Muscle of leg (tissue), 16 donors: ENCODE measurements around the gene PRLR. TPM values are rescaled to one million over a fixed set of nuclear protein-coding genes. Genes with fewer than 3 reads are reported as not detected.

ENCODE experiments used
- DNase-seq: peaks from one replicate; pipeline ENCODE4 v3.0.0; 2013
- H3K27ac ChIP-seq: one replicate; pipeline ENCODE4 v1.5.1; 2013; ENCODE audit warnings: mild to moderate bottlenecking, low read length, control low read depth
- H3K27me3 ChIP-seq: one replicate; pipeline ENCODE4 v1.6.1; 2013; ENCODE audit warnings: low read length; ENCODE audit not compliant: control insufficient read depth, insufficient read depth
- H3K36me3 ChIP-seq: one replicate; pipeline ENCODE4 v1.6.1; 2013; ENCODE audit warnings: low read length; ENCODE audit not compliant: control insufficient read depth, insufficient read depth
- H3K4me1 ChIP-seq: one replicate; pipeline ENCODE4 v1.6.1; 2013; ENCODE audit warnings: low read length; ENCODE audit not compliant: control insufficient read depth, insufficient read depth
- H3K4me3 ChIP-seq: one replicate; pipeline ENCODE4 v1.5.1; 2013; ENCODE audit warnings: low read length, control low read depth
- H3K9me3 ChIP-seq: replicated peaks from 2 replicates; pipeline ENCODE4 v1.6.1; 2013; ENCODE audit warnings: low read depth, low read length; ENCODE audit not compliant: control insufficient read depth
- WGBS: methylation state at CpG from one replicate; pipeline ENCODE4 v1.1.5; 2013; ENCODE audit warnings: missing lambda C conversion rate; ENCODE audit not compliant: insufficient coverage; 5-methylcytosine and 5-hydroxymethylcytosine counted together
- long read RNA-seq, 11 donors: transcript quantifications; one replicate each; lab custom pipeline, GENCODE V29; 2026
- polyA plus RNA-seq, 8 donors: library from polyadenylated mRNA; unstranded; fragments of 120-200 nt; gene quantifications; one replicate each; pipeline versions ENCODE4 v1.2.1 to v1.2.3, GENCODE V29; 2013; ENCODE audit warnings: inconsistent platforms in 1 of 8, low replicate concordance in 1 of 8; ENCODE audit not compliant: insufficient read length in 8 of 8, insufficient read depth in 1 of 8
- total RNA-seq: library from RNA; stranded (reverse); fragments of 120-200 nt; gene quantifications from one replicate; pipeline ENCODE4 v1.2.4, GENCODE V29; 2013

Gene PRLR
- total RNA-seq (1.1 TPM), polyA plus RNA-seq (1 to 10 TPM in 1 of 8 donors, under 1 TPM in 7; 0.15 to 2.5 (median 0.47) TPM)
- long read RNA-seq, donor 1 = 0 reads
- long read RNA-seq, donor 2 = 0 reads
- long read RNA-seq, donor 3 = 0 reads
- long read RNA-seq, donor 4 = 0 reads
- long read RNA-seq, donor 5 = 0 reads
- long read RNA-seq, donor 6 = 0 reads
- long read RNA-seq, donor 7 = 0 reads
- long read RNA-seq, donor 8 = 0 reads
- long read RNA-seq, donor 9 = 0 reads
- long read RNA-seq, donor 10 = 0 reads
- long read RNA-seq, donor 11 = 0 reads

DNA sequence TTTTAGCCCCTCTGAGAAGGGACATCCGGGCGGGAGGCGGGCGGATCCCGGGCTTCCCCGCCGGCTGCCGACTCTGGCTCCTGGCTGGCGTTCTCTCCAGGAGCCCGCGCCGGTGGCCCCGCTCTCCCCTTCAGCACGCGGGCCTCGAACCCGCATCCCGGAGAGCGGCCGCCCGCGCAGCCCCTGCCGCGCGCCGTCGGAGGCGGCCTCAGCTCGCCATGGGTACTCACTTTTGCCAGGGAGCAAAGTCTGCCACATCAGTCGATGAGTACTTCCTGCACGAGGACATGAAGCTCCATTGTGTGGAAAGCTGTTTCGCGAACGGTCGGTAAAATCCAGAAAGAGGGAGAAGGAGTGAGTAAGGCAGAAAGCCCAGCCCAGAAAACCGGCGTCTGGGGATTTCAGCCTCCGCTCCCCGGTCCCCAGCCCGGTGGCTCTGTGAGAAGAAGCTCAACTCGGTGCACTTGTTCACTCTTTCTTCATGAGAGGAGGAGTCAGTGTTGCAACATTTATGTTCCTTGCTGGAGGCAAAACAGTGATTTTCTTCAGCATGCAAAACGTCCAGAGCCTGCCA is at the start of gene PRLR:
PRLR (minus strand) TSS at position 450 of the 574 bp plus-strand sequence. CDS start 140,867 bp downstream, outside the sequence.
- Histone ChIP-seq H3K9me3 (no peaks in the 10 kb centered on the region), H3K4me1 (peaks cover 12% of the 10 kb centered on the region), H3K36me3 (no peaks in the 10 kb centered on the region), H3K27ac (no peak within 1 kb of the TSS), H3K27me3 (peaks cover 22% of the 10 kb centered on the region), H3K4me3 (peak within 1 kb of the TSS; percentile 24)
- under 1% methylated on average over 41 of the region's 42 CpGs for WGBS
- DNase-seq = peak; percentile 56

DNA sequence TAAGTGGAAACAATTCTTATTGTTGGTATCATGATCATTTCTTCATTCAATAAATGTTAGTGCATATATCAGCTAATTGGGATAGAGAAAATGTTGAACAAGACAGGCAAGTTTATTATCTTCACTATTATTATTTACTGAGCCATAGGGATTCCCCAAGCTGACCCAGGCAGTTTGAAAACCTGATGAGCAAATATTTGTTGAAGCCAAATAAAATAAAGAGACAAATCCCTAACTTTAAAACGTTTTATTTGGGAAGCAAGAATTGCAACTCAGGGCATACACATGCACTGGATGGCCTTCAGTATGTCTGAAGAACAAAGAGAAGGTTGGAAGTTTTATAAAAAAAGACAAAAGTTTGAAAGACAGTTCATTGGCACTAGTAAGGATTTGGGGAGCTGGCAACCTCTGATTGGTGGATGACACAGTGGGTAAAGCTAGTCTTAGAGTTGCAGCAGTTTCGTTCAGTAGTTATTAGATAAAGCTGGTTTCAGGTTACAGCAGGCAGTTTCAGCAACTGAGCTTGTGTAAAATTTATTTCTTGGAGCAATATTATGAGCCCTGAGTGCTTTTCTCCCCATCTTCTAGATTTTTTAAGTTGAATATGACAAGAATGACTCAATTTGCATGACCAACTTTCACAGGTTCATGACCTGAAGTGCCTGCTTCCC is 44.7 kb upstream of the PRLR start:
- H3K27me3 ChIP-seq = no peaks in the 10 kb centered on the region
- no peaks in the 10 kb centered on the region for H3K36me3 ChIP-seq
- H3K9me3 ChIP-seq = no peaks in the 10 kb centered on the region
- DNase-seq = no peak
- WGBS = 43% methylated on average over 1 of the region's 2 CpGs
- no peaks in the 10 kb centered on the region for H3K4me1 ChIP-seq
- H3K4me3 ChIP-seq = no peak overlapping the region
- no peak overlapping the region for H3K27ac ChIP-seq

DNA sequence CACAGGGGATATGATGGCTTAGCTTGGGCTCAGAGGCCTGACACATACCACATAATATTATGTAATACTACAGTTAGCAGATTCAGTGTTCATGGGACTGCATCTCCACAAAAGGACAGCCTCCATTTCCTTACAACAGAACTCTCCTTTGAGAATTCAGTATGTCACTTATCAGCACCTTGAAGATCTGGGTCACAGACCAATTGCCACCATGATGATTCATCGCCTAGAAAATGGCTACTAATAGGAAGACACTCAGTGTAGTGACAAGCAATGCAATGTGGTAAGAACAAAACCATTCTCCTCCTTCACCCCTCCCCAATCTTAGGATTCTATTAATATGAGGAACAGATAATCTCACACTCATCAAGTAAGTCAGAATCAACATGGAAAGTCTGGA is 38.7 kb upstream of the PRLR start:
- DNase-seq = no peak
- WGBS = no CpG with 5 or more reads among the region's 1 CpG
- Histone ChIP-seq H3K36me3 (no peaks in the 10 kb centered on the region), H3K9me3 (no peaks in the 10 kb centered on the region), H3K27ac (no peak overlapping the region), H3K4me1 (no peaks in the 10 kb centered on the region), H3K4me3 (no peak overlapping the region), H3K27me3 (no peaks in the 10 kb centered on the region)

DNA sequence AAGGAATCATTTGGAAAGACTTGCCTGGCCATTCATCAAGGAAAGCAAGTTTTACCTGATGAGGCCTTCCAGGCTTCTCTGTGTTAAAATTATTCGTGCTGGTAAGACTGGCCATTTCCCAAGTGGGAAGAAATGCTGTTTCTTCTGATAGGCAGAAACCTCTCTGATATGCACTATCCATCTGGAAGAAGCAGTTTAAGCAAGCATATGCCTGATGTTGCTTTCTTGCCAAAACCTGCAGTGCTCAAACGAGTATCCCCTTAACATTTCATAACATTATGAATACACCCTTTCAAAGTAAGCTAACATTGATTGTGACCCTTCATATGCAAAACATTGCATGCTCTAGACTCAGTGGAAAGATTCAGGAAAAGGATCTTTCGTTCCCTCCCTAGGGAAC is 36.0 kb upstream of the PRLR start:
- WGBS = 40% methylated on average over 1 of the region's 3 CpGs
- H3K27ac ChIP-seq = no peak overlapping the region
- no peaks in the 10 kb centered on the region for H3K9me3 ChIP-seq
- no peaks in the 10 kb centered on the region for H3K36me3 ChIP-seq
- no peak overlapping the region for H3K4me3 ChIP-seq
- DNase-seq = no peak
- no peaks in the 10 kb centered on the region for H3K27me3 ChIP-seq
- H3K4me1 ChIP-seq = no peaks in the 10 kb centered on the region

DNA sequence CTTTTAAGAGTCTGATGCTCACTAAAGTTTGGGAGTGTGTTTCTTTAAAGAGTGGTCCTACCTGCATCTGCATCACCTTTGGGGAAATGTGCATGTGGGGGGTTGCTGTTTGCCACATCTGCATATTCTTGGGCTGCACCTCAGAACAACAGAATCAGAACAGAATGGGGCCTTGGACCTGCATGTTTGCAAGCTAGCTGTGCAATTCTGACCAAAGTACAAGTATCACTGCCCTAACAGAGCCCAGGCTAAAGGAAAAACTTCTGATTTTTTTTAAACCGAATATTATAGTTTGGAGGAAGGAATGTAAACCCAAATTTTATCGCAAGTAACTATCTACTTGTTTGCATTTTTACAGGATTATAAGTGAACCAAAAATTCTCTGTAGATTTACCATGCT is 34.2 kb upstream of the PRLR start:
- Histone ChIP-seq H3K9me3 (no peaks in the 10 kb centered on the region), H3K27ac (no peak overlapping the region), H3K4me3 (no peak overlapping the region), H3K27me3 (no peaks in the 10 kb centered on the region), H3K36me3 (no peaks in the 10 kb centered on the region), H3K4me1 (no peaks in the 10 kb centered on the region)
- no peak for DNase-seq
- no CpG with 5 or more reads among the region's 2 CpGs for WGBS

DNA sequence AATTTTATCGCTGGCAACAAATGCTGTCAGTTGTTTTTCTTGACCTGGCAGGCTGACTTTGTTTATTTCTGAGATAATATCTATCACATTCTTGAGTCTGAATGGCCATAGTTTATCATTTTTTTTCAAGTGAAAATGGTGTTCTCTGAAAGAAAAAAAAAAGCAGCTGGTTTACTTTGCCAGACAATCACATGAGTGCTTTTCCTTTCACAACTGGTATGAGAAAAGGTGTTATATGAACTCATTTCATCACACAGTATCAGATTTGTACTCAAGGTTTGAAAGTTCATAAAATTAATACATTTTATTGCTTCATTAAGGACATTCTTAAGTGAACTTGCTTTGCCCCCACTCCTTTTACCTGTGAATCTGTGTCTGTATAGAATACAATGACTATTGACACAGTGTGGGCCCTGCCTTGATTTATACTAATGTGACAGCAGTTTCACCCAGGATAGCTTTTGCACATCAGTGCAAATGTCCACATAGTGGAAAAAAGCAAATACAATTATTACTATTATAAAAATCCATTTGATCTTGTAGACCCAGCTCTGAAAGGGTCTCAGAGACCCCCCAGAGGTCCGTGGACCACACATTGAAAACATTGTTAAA is 33.1 kb upstream of the PRLR start:
- no peaks in the 10 kb centered on the region for H3K27me3 ChIP-seq
- DNase-seq = no peak
- no peaks in the 10 kb centered on the region for H3K4me1 ChIP-seq
- H3K4me3 ChIP-seq = no peak overlapping the region
- no peaks in the 10 kb centered on the region for H3K36me3 ChIP-seq
- WGBS = no CpG with 5 or more reads among the region's 2 CpGs
- H3K9me3 ChIP-seq = no peaks in the 10 kb centered on the region
- no peak overlapping the region for H3K27ac ChIP-seq

DNA sequence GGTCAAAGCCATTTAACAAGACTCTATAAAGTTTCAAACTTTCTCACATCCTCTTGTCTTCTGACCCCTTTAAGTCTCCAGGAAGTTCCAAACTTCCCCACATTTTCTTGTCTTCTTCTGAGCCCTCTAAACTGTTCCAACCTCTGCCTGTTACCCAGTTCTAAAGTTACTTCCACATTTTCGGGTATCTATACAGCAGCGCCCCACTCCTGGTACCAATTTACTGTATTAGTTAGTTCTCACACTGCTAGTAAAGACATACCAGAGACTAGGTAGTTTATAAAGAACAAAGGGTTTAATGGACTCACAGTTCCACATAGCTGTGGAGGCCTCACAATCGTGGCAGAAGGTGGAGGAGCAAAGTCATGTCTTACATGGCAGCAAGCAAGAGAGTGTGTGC is 23.3 kb upstream of the PRLR start:
- no peak for DNase-seq
- Histone ChIP-seq H3K36me3 (no peaks in the 10 kb centered on the region), H3K27ac (no peak overlapping the region), H3K4me1 (no peaks in the 10 kb centered on the region), H3K9me3 (peaks cover 3% of the 10 kb centered on the region), H3K27me3 (no peaks in the 10 kb centered on the region), H3K4me3 (no peak overlapping the region)
- no CpG with 5 or more reads among the region's 3 CpGs for WGBS

DNA sequence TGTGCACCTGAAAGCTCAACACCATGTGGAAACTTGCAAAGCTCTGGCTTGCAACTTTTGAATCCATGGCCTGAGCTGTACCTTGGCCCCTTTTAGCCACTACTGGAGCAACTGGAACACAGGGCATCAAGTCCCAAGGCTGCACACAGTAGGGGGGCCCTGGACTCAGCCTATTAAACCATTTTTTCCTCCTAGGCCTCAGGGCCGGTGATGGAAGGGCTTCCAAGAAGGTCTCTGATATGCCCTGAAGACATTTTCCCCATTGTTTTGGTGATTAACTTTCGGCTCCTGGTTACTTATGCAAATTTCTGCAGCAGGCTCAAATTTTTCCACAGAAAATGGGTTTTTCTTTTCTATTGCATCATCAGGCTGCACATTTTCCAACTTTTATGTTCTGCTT is 22.7 kb upstream of the PRLR start:
- no peak for DNase-seq
- Histone ChIP-seq H3K36me3 (no peaks in the 10 kb centered on the region), H3K4me3 (no peak overlapping the region), H3K27ac (no peak overlapping the region), H3K9me3 (peaks cover 3% of the 10 kb centered on the region), H3K27me3 (no peaks in the 10 kb centered on the region), H3K4me1 (no peaks in the 10 kb centered on the region)
- WGBS = 94% methylated on average over 2 of the region's 2 CpGs

DNA sequence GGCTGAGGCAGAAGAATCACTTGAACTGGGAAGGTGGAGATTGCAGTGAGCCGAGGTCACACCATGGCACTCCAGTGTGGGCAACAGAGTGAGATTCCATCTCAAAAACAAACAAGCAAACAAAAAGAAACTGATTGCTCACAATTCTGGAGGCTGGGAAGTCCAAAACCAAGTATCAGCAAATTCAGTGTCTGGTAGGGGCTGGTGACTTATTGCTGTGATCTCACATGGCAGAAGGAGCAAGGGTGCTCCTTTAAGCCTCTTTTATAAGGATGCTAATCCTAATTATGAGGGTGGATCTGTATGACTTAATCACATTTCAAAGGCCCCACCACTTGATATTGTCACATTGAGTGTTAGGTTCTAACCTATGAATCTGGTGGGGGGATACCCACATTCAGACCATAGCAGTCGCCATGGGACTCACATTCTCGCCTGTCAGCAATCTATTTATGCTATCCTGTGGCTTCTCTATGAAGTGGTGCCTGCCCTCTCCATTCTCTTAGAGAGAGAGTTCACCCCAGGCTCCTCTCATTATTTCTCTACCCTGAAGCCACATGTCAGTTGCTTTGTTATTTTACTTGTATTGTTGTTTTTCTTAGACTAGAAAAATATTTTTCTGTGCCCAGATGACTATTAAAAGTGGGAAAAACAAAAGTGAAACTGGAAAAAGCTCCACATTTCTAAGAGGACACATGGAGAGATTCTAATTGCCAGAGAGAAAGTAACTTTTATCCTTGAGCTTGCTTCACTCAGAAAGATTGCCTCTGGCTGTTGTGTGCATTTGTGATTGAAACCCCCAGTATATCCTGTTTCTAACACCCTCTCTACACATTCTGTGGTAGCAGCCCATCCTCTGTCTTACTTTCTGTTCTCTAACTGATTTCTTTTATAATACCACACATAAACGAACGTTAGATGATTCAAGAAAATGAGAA is 18.8 kb upstream of the PRLR start:
- Histone ChIP-seq H3K27ac (no peak overlapping the region), H3K4me1 (peaks cover 11% of the 10 kb centered on the region), H3K4me3 (no peak overlapping the region), H3K27me3 (no peaks in the 10 kb centered on the region), H3K36me3 (no peaks in the 10 kb centered on the region), H3K9me3 (peaks cover 3% of the 10 kb centered on the region)
- no CpG with 5 or more reads among the region's 5 CpGs for WGBS
- DNase-seq = peak; percentile 9
